NB4 (cell line): Measurements from ENCODE around the gene NAA35.

Source experiments
- TF ChIP-seq, protein P1 (sequence below): IDR thresholded peaks from one replicate; pipeline ENCODE4 v1.5.1; 2012; ENCODE audit warnings: low read depth, low read length
- TF ChIP-seq, protein P2 (sequence below): IDR thresholded peaks from 2 replicates; pipeline ENCODE4 v1.6.1; 2011; ENCODE audit warnings: low read depth, low read length

DNA sequence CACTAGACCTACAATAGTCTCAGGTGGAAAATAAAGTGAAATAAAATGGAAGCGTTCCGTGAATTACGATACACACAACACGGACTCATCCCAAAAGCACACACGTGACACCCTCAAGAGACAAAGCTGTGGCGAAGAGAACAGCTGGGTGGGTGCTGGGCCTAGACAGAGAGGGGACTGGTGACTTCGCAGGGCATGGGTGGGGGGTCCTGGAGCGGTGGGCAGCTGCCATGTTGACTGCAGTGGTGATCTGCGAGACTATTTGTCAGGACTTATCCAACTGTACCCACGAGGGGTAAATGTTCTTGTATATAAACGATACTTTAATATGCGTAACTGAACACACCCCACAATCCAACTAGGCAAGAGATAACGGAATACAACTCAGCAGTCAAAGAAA, 106.4 kb downstream of the NAA35 start:
- TF ChIP-seq, protein P1, sequence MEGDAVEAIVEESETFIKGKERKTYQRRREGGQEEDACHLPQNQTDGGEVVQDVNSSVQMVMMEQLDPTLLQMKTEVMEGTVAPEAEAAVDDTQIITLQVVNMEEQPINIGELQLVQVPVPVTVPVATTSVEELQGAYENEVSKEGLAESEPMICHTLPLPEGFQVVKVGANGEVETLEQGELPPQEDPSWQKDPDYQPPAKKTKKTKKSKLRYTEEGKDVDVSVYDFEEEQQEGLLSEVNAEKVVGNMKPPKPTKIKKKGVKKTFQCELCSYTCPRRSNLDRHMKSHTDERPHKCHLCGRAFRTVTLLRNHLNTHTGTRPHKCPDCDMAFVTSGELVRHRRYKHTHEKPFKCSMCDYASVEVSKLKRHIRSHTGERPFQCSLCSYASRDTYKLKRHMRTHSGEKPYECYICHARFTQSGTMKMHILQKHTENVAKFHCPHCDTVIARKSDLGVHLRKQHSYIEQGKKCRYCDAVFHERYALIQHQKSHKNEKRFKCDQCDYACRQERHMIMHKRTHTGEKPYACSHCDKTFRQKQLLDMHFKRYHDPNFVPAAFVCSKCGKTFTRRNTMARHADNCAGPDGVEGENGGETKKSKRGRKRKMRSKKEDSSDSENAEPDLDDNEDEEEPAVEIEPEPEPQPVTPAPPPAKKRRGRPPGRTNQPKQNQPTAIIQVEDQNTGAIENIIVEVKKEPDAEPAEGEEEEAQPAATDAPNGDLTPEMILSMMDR, result no peak
- TF ChIP-seq, protein P2, sequence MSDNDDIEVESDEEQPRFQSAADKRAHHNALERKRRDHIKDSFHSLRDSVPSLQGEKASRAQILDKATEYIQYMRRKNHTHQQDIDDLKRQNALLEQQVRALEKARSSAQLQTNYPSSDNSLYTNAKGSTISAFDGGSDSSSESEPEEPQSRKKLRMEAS, result no peak
